Bronchial epithelial cell (primary cell): ENCODE measurements around the gene CD248. TPM values are rescaled to one million over a fixed set of nuclear protein-coding genes. Genes with fewer than 3 reads are reported as not detected.
A peak's percentile ranks its signal among the peaks of the same experiment; 100 is the strongest.

Source experiments
- DNase-seq: peaks from one replicate; pipeline ENCODE4 v3.0.0-alpha.2; 2010; ENCODE audit warnings: low read depth
- FAIRE-seq: peaks from 2 replicates; lab custom pipeline; 2011; peaks lifted over from hg19 to GRCh38; lab: Jason Lieb, UNC
- H3K27me3 ChIP-seq: 2 replicates; pipeline ENCODE4 v1.5.1; 2011; ENCODE audit warnings: low read length; ENCODE audit not compliant: control insufficient read depth, insufficient read depth
- H3K36me3 ChIP-seq: 2 replicates; pipeline ENCODE4 v1.5.1; 2011; ENCODE audit warnings: low read length; ENCODE audit not compliant: control insufficient read depth, insufficient read depth
- H3K4me3 ChIP-seq: 2 replicates; pipeline ENCODE4 v1.5.1; 2011; ENCODE audit warnings: mild to moderate bottlenecking, low read depth, low read length, control low read depth
- CTCF ChIP-seq: IDR thresholded peaks from 2 replicates; pipeline ENCODE4 v1.5.1; 2011; ENCODE audit warnings: mild to moderate bottlenecking, moderate library complexity, low read length, control low read depth, inconsistent platforms; ENCODE audit not compliant: insufficient read depth, severe bottlenecking
- total RNA-seq: library from RNA; depleted of rRNA; stranded (reverse); fragments of >200 nt; gene quantifications from 2 replicates; pipeline ENCODE4 v1.2.1, GENCODE V29; 2014

CD248 gene
- under 0.01 TPM in 2 replicates for total RNA-seq

GRCh38 chr11:66316849-66317251 is at the start of gene CD248:
CD248 (minus strand) TSS chr11:66317044; CDS start chr11:66317027, 17 bp downstream.
- Histone ChIP-seq H3K36me3 (no peaks in the 10 kb centered on the region), H3K27me3 (peaks cover 2% of the 10 kb centered on the region), H3K4me3 (no peak within 1 kb of the TSS)
- TF ChIP-seq CTCF: no peak
- FAIRE-seq: no peak
- DNase-seq: no peak

- Histone ChIP-seq H3K27me3 (no peaks in the 10 kb centered on the region), H3K36me3 (peaks cover 2% of the 10 kb centered on the region), H3K4me3 (no peak overlapping the region)
- FAIRE-seq (peak; percentile 70), DNase-seq (no peak)
- no peak for TF ChIP-seq CTCF
Measured at GRCh38 chr11:66365711-66366619, 49.1 kb upstream of the CD248 start.

GRCh38 chr11:66365166-66365565 is 48.3 kb upstream of the CD248 start:
- DNase-seq: no peak
- FAIRE-seq: no peak
- TF ChIP-seq CTCF: no peak
- Histone ChIP-seq H3K27me3 (no peaks in the 10 kb centered on the region), H3K4me3 (no peak overlapping the region), H3K36me3 (peaks cover 2% of the 10 kb centered on the region)

GRCh38 chr11:66363805-66364535 is 47.1 kb upstream of the CD248 start:
- peak; percentile 84 for TF ChIP-seq CTCF
- Histone ChIP-seq H3K36me3 (peaks cover 2% of the 10 kb centered on the region), H3K27me3 (no peaks in the 10 kb centered on the region), H3K4me3 (no peak overlapping the region)
- FAIRE-seq: no peak
- DNase-seq: no peak

GRCh38 chr11:66363187-66363601 is 46.4 kb upstream of the CD248 start:
- DNase-seq: no peak
- no peaks in the 10 kb centered on the region for H3K36me3 ChIP-seq
- FAIRE-seq: no peak
- H3K4me3 ChIP-seq: no peak overlapping the region
- H3K27me3 ChIP-seq: no peaks in the 10 kb centered on the region
- TF ChIP-seq CTCF: no peak
